Adipose tissue (tissue), 3 donors: ENCODE results near the gene MIPEP. TPM values are rescaled to one million over a fixed set of nuclear protein-coding genes. Genes with fewer than 3 reads are reported as not detected.
"Not testable (repeated sequence)": the region's sequence is repeated elsewhere in the genome, so short reads cannot be mapped to it uniquely, and the experiment has no call there.

Experiments used
- H3K27ac ChIP-seq: one replicate; pipeline ENCODE4 v1.5.1; 2013; ENCODE audit warnings: low read depth, low read length
- WGBS, 3 donors: extraction: QIAGEN DNeasy Blood & Tissue Kit; methylation state at CpG; one replicate each; pipeline ENCODE4 v1.1.7; 2013; 5-methylcytosine and 5-hydroxymethylcytosine counted together
- polyA plus RNA-seq, 3 donors: library from polyadenylated mRNA; stranded (reverse); fragments of 200-250 nt; gene quantifications; one replicate each; pipeline ENCODE4 v1.2.3, GENCODE V29; 2013
- donor health status: healthy with polysubstance abuse.
- donor health status: Bipolar disorder and iron deficiency.
- donor health status: healthy.

Gene MIPEP
- polyA plus RNA-seq = 10 to 100 TPM in 2 of 3 donors, 1 to 10 TPM in 1; 8.1 to 13.9 (median 11.3) TPM

- no peak within 1 kb of the TSS for H3K27ac ChIP-seq
- WGBS, 3 donors = 0 to 1% (median 0%) methylated on average over 67 to 75 of the region's 75 CpGs
Observed at GRCh38 chr13:23888658-23889614, at the start of gene MIPEP. TSS of gene MIPEP (minus strand) at chr13:23889400. CDS start at chr13:23889320, 80 bp downstream.

- WGBS, 3 donors = 71 to 75% (median 75%) methylated on average over 2 of the region's 2 CpGs
Observed at GRCh38 chr13:23934520-23934919, 45.3 kb upstream of the MIPEP start.

GRCh38 chr13:23928985-23929384, 39.8 kb upstream of the MIPEP start:
- H3K27ac ChIP-seq = no peak overlapping the region
- WGBS, 3 donors = 95 to 100% (median 97%) methylated on average over 2 of the region's 2 CpGs

More at GRCh38 chr13:23934520-23934919, 45.3 kb upstream of the MIPEP start:
- H3K27ac ChIP-seq = no peak overlapping the region

GRCh38 chr13:23923031-23923430, 33.8 kb upstream of the MIPEP start:
- H3K27ac ChIP-seq = no peak overlapping the region
- 47 to 73% (median 70%) methylated on average over 1 of the region's 1 CpG for WGBS, 3 donors

GRCh38 chr13:23922005-23922932, 33.1 kb upstream of the MIPEP start:
- no peak overlapping the region for H3K27ac ChIP-seq
- 57 to 69% (median 60%) methylated on average over 5 of the region's 5 CpGs for WGBS, 3 donors

- no peak overlapping the region for H3K27ac ChIP-seq
- 10 to 16% (median 13%) methylated on average over 2 of the region's 2 CpGs for WGBS, 3 donors
Observed at GRCh38 chr13:23921451-23921888, 32.3 kb upstream of the MIPEP start.

DNA sequence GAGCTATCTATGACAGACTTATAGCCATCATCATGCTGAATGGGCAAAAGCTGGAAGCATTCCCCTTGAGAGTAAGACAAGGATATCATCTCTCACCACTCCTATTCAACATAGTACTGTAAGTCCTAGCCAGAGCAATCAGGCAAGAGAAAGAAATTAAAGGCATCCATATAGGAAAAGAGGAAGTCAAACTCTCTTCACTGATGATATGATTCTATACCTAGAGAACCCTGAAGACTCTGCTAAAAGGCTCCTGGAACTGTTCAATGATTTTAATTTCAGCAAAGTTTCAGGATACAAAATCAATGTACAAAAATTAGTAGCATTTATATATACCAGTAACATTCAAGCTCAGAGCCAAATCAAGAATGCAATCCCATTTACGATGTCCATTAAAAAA, 29.8 kb upstream of the MIPEP start:
- no peak overlapping the region for H3K27ac ChIP-seq
- WGBS, 3 donors = 94 to 97% (median 95%) methylated on average over 1 of the region's 1 CpG

DNA sequence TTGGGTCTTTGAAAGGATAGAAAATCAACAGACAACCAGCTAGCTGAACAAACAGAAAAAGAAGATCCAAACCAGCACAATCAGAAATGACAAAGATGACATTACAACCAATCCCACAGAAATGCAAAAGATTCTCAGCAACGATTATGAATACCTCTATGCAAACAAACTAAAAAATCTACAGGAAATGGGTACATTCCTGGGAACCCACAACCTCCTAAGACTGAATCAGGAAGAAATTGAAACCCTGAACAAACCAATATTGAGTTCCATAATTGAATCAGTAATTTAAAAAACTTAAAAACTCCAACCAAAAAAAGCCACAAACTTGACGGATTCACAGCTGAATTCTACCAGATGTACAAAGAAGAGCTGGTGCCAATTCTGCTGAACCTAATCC, 29.0 kb upstream of the MIPEP start:
- no peak overlapping the region for H3K27ac ChIP-seq
- WGBS, 3 donors = 72 to 90% (median 88%) methylated on average over 2 of the region's 2 CpGs

DNA sequence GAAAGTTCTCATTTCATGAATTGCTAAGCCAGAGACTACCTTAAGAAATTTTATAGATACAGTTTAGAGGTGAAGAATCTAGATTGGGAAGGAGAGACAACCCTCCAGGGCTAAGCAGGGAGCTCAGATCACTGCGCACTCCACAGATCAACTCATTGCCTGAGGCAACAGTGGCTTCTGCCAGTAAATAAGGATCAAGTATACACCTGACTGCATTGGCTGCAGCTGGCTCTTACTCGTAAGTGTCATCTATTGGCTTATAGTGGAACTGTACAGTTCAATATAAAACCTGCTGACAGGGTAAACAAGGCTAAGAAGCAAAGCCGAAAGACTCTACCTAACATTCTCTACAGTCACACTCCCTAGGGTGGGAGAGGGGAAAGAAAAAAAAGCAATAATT, 26.1 kb upstream of the MIPEP start:
- 75 to 96% (median 94%) methylated on average over 3 of the region's 3 CpGs for WGBS, 3 donors
- no peak overlapping the region for H3K27ac ChIP-seq

- WGBS, 3 donors = 70 to 88% (median 77%) methylated on average over 1 of the region's 1 CpG
- H3K27ac ChIP-seq = no peak overlapping the region
Observed at GRCh38 chr13:23912469-23912868, 23.3 kb upstream of the MIPEP start.

GRCh38 chr13:23909606-23910005, 20.4 kb upstream of the MIPEP start:
- H3K27ac ChIP-seq = no peak overlapping the region

DNA sequence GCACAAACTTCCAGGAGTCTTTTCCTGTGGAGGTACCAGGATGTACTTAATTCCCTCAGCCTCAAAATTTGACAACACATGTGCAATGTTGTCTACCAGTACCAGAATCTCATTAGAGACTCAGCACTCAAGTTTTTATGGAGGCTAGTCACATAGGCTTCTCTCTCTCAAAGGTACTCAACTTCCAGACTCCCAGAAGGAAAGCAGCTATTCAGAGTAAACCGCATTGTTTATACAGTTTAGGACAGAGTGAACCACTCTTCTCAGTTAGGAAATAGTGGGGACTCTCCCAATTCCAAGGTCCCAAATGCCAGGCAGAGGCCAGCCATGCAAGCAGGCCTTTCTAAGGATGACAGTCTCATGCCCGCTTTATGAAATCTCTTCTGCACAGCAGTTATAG, 16.6 kb upstream of the MIPEP start:
- WGBS, 3 donors = 91 to 96% (median 92%) methylated on average over 2 of the region's 2 CpGs
- H3K27ac ChIP-seq = no peak overlapping the region

GRCh38 chr13:23903906-23904280, 14.7 kb upstream of the MIPEP start:
- WGBS, 3 donors = 42 to 47% (median 45%) methylated on average over 15 to 16 of the region's 16 CpGs
- no peak overlapping the region for H3K27ac ChIP-seq

DNA sequence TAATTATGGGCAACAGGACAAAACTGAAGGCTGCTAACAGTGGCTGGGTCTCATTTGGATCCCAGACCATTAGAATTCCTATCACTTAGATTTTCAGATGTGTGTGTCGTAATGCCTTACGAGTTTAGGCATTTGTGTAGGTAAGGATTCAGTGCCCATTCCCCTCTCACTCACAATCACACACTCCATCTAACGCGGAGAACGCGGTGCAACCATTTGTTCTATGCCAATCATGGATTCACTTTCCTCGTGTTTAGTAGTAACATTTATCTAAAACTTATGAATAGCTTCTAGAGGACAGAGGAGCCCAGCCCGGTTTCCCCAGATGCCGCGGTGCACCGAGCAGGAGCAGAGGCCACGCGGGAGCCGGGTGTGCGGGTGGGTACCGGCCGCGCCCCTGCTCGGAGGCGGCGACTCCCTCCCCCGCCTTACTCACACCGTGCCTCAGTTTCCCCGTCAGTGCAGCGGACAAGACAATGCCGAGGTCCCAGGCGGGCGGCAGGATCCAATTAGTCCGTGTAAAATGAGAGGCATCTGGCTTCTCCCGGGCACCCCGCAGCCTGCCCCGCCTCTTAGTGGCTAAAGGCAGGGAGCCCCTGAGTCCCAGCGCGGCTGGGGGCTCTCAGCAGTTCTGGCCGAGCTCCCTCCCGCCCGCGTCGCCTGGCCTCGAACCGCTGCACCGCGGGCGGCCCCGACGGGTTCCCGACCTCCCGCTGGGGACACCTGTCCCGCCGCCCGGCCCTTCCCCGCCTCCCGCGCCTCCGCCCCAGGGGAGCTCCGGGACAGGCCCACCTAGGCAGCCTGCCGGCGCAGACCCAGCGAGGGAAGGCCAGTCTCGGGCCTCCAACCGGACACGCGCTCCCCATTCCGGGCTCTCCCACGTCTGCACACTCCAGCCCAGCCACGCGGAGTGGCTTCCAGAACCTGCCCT, 14.0 kb upstream of the MIPEP start:
- 10 to 12% (median 11%) methylated on average over 60 to 67 of the region's 67 CpGs for WGBS, 3 donors
- H3K27ac ChIP-seq = no peak overlapping the region

DNA sequence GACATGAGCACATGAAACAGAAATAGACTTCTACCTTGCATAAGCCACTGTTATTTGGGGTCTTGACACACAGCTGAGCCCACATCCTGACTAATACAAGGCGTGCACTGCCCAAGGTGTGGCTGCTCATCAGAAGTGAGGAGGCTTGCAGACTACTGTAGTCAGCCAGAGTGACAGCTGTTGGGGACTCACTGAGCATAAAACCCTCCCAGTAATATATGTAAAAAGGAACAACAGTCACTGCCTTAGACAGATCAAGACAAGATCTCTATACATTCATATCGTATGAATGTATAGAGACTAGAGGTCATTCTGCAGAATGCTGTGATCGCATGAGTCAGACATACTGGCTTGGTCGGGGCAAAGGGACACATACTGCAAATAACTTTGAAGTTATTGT, 12.2 kb upstream of the MIPEP start:
- H3K27ac ChIP-seq = no peak overlapping the region
- WGBS, 3 donors = 83 to 91% (median 90%) methylated on average over 4 of the region's 4 CpGs

GRCh38 chr13:23899555-23899954, 10.4 kb upstream of the MIPEP start:
- WGBS, 3 donors = 15 to 31% (median 27%) methylated on average over 4 of the region's 4 CpGs
- H3K27ac ChIP-seq = no peak overlapping the region

DNA sequence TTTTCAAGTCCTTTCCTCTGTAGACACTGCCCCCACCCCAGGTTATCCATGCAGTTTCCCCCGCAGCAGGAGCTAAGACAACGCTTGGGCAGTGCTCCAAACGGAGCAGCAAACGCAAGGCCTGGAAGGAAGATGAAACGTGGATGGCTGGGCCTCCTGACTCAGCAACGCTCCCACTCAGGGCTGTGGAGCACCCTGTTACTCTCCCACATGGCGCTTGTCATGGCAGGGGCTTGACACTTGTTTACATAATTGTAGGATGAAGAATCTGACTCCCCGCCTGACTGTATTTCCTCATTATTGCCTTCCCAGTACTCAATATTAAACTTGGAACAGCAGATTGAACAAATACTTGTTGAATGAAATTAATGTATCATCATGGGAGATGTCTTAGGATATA, 8.9 kb upstream of the MIPEP start:
- no peak overlapping the region for H3K27ac ChIP-seq
- 61 to 67% (median 66%) methylated on average over 8 of the region's 8 CpGs for WGBS, 3 donors

GRCh38 chr13:23897452-23897919, 8.3 kb upstream of the MIPEP start, which contains the start of gene C1QTNF9B:
TSS of gene C1QTNF9B (minus strand) at chr13:23897502.
- H3K27ac ChIP-seq = not testable (repeated sequence)
- WGBS, 3 donors = 70 to 84% (median 79%) methylated on average over 3 of the region's 3 CpGs
